ENCODE results near the gene SYNDIG1.
A peak's percentile ranks its signal among the peaks of the same experiment; 100 is the strongest.

Gene SYNDIG1

GRCh38 chr20:24469116-24469893 lies at the start of gene SYNDIG1:
TSS of gene SYNDIG1 (plus strand) at chr20:24469629. CDS start at chr20:24543098, 73,469 bp downstream.
- DNase-seq = peak in 1 of 2 donors; percentile 4

DNA sequence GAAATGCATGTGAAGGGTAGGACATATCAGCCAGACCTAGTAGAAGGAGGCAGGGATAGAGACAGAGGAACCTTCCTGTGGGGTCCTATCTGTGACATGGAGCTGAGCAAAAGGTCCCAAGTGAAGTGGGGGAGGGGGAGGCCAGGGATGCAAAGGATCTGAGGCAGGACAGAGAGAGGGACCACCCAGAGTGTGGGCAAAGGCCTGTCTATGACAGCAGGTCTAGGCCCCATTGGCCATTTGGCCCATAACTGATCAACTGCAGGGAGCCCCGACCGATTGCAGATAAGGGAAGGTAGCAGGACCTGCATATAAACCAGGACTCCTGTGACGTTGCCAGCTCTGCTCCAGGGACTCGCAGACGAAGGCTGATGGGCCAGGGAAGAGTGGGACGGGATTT lies 49.6 kb upstream of the SYNDIG1 start:
- no peak for DNase-seq

GRCh38 chr20:24420567-24420966 lies 48.9 kb upstream of the SYNDIG1 start:
- DNase-seq = no peak

GRCh38 chr20:24421071-24421470 lies 48.4 kb upstream of the SYNDIG1 start:
- DNase-seq = no peak

- no peak for DNase-seq
Measured at GRCh38 chr20:24422091-24422760, 47.2 kb upstream of the SYNDIG1 start.

DNA sequence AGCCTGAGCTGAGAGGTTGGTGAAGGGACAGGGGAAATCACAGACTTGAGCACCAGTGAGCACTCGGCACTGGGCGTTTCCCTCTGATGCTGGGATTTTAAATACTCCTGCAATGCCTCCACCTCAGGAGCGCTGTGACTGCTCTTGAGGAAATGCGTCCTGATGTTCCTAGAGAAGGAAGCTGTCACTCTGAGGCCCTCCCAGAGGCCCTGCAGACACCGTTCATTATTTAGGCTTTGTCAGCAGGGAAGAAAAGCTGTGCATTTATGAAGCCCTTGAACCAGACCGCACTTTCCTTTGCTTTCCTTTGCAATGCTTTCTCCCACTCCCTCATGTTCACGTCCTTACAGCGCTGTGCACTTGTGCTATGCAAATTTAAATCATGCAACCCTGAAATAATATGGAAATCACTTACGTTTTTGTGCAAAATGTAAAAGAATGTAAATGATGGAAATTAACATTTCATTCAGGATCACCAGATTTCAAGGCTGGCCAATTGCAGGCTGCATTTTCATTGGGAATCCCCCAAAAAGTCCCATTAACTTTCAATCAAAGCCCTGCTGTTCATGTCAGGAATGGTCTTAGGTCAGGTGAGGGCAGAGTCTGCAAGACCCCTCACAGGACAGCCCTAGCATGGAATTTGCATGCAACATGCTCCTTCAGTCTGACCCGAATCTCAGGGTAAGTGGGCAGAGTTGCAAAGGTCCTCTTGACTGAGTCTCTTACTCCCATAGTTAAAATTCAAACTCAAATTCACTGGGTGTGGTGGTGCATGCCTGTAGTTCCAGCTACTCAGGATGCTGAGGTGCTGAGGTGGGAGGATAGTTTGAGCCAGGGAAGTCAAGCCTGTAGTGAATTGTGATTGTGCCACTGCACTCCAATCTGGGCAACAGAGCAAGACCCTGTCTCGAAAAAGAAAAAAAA lies 45.8 kb upstream of the SYNDIG1 start:
- DNase-seq = no peak

DNA sequence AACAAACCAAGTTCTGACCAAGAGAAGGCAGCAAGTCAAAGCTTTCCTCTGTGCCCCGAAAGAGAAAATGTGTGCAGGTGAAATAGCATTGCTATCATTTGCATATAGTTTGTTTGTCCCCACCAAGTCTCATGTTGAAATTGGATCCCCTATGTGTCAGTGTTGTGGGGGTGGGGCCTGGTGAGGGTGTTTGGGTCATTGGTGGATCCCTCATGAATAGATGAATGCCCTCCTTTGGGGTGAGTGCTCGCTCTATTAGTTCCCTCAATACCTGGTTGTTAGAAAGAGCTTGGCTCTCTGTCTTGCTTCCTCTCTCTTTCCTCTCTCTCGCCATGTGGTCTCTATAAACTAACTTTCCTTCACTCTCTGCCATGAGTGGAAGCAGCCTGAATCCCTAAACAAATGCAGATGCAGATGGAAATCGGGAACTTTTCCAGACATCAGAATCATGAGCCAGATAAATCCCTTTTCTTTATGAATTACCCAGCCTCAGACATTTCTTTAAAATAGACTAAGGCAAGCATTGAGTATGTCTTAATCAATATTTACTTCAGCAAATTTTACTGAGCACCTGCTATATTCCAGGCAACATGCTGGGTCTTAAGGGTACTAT lies 43.8 kb upstream of the SYNDIG1 start:
- no peak for DNase-seq

DNA sequence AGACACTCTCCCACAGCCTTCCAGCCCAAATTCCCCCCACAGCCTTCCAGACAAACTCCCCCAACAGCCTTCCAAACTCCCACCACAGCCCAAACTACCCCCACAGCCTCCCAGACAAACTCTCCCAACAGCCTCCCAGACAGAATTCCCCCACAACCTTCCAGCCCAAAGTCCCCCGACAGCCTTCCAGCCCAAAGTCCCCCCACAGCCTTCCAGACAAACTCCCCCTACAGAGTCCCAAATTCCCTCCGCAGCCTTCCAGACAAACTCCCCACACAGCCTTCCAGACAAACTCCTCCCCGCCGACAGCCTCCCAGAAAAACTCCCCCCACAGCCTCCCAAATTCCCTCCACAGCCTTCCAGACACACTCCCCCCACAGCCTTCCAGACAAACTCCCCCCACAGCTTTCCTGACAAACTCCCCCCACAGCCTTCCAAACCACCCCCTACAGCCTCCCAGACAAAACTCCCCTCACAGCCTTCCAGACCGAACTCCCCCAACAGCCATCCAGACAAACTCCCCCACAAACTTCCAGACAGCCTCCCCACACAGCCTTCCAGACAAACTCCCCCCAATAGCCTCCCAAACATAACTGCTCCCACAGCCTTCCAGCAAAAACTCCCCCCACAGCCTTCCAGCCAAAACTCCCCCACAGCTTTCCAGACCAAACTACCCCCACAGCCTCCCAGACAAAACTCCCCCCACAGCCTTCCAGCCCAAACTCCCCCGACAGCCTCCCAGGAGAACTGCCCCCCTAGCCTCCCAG lies 38.0 kb upstream of the SYNDIG1 start:
- DNase-seq = no peak

DNA sequence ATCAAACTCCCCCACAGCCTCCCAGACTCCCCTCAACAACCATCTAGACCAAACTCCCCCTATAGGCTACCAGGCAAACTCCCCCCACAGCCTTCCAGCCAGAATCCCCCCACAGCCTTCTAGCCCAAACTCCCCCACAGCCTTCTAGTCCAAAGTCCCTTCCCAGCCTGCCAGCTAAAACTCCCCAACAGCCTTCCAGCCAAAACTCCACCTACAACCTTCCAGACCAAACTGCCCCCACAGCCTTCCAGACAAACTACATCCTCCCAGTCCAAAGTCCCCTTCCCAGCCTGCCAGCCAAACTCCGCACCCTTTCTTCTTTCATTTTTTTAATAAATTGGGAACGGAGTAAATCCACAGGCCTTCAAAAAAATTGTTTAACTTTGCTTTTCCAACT lies 37.4 kb upstream of the SYNDIG1 start:
- DNase-seq = no peak

DNA sequence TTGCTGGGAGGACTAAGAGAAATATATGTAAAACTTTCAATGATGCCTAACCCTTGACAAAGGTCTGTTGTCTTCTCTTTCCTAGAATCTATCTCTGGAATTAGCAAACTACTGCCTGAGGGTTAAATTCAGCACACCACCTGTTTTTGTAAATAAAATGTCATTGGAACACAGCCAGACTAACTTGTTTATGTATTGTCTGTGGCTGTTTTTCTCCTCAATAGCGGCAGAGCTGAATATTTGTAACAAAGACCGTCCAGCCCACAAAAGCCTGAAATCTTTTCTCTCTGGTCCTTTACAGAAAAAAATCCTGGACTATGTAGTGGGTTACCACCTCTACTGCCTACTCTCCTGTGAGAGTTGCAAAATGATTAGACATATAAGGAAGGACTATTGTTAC lies 33.3 kb upstream of the SYNDIG1 start:
- DNase-seq = no peak

GRCh38 chr20:24437196-24438082 lies 32.0 kb upstream of the SYNDIG1 start:
- no peak for DNase-seq

DNA sequence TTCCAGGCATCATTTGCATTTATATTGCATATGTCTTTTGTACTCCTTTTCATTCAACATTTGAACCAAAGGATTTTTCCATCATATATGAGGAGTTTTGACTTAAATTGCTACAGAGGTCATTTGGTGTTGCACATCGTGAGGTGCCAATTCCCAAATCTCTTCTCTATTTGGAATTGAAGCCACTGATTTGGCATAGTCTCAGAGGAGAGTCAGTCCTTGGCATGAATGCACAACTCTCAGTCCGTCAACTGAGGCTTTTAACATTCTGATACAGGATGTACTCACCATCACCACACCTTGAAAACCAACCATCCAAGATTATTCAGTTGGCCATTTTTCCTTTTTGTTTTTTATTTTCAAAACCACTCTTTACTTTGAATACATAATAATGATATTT lies 31.1 kb upstream of the SYNDIG1 start:
- no peak for DNase-seq

DNA sequence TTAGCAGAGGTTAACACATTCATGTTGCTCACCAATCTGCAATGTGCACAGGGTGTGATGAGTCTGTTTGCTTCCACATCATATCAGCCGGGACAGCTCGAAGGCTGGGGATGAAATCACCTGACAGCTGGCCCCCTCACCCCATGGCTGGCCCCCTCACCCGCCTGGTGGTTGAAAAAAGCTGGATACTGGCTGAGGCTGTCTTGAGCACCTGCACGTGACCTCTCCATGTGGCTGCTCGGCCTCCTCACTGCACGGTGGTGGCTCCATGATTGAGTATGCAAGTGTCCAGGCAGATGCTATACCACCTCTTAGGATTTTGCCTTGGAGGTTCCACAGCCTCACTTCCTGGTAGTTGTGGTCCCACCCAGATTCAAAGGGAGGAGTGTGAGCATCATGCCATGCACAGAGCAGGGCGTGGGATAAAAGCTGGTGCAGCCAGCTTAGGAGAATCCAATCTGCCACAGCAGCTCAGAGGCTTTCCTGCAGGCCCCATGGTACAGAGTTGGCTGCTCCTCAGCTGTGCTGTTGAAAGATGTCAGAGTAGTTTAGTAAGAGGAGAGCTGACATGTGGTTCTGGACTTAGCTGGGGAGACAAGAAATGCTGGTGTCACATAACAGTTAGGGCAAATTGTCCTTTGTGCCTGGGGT lies 29.6 kb upstream of the SYNDIG1 start:
- DNase-seq = no peak

DNA sequence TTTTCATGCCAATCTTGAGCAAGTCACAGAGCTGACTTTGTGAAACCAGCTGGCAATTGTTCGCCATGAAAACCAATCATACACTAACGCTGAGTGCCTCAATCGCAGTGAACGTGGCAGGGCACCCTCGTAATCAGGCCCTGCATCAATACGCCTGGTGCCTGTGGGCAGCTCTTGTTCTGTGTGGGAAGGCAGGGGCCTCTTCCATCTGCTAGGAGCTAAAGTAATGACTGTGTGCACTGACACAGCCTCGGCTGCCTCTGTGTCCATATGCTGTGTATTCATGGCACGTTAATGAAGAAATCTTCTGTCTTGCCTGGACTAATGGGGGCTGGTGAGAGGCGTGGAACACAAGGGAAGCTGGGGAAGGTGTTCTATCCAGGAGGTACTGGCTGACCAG lies 27.8 kb upstream of the SYNDIG1 start:
- no peak for DNase-seq

GRCh38 chr20:24442909-24443308 lies 26.5 kb upstream of the SYNDIG1 start:
- DNase-seq = no peak

GRCh38 chr20:24443436-24443835 lies 26.0 kb upstream of the SYNDIG1 start:
- DNase-seq = no peak

- DNase-seq = no peak
Measured at GRCh38 chr20:24444526-24445190, 24.8 kb upstream of the SYNDIG1 start.

GRCh38 chr20:24445510-24446170 lies 23.8 kb upstream of the SYNDIG1 start:
- DNase-seq = no peak

GRCh38 chr20:24446811-24447210 lies 22.6 kb upstream of the SYNDIG1 start:
- no peak for DNase-seq
